Measurements from ENCODE around the gene PSMD13.
"Not testable (repeated sequence)": the region's sequence is repeated elsewhere in the genome, so short reads cannot be mapped to it uniquely, and the experiment has no call there.

PSMD13 gene

DNA sequence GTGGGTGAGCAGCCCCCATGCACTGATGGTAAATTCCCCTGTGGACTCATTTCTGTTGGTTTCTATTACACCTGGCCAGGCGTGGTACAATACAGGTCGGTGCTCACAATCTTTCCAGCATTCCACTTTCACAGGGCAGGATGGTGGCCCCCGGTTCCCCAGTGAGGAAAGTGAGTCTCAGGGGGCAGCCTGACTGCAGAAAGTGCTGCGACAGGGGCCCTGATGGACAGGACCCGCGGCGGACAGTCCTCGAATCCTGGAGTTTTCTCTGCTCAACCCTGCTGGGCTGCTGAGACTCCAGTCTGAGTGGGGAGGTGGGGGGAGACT is 49.1 kb downstream of the PSMD13 start:
- no peak overlapping the region for H3K4me3 ChIP-seq (ENCODE audit: low read depth, low read length)

DNA sequence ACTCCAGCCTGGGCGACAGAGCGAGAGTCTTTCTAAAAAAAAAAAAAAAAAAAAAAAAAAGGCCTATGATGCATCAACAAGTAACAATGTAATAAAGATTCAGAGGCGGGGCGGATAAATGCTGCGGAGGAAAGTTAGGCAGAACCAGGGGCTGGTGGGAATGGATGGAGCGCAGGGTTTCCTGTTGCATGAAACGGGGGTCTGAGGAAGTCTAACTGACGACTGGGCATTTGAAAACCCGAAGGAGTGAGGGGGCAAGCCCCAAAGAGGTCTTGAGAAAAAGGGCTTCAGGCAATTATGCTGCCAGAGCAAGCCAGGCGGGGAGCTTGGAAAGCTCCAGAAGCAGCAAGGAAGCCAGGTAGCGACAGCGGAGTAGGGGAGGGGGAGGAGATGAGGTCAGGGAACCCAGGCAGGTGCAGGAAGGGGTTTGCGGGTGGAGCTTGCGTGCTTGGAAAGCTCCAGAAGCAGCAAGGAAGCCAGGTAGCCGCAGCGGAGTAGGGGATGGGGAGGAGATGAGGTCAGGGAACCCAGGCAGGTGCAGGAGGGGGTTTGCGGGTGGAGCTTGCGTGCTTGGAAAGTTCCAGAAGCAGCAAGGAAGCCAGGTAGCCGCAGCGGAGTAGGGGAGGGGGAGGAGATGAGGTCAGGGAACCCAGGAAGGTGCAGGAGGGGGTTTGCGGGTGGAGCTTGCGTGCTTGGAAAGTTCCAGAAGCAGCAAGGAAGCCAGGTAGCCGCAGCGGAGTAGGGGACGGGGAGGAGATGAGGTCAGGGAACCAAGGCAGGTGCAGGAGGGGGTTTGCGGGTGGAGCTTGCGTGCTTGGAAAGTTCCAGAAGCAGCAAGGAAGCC is 50.4 kb downstream of the PSMD13 start:
- not testable (repeated sequence) for H3K4me3 ChIP-seq (ENCODE audit: low read depth, low read length)

- H3K4me3 ChIP-seq (ENCODE audit: low read depth, low read length) = peak overlapping the region; percentile 33
Observed at GRCh38 chr11:287821-288477, 51.2 kb downstream of the PSMD13 start.

- H3K4me3 ChIP-seq (ENCODE audit: low read depth, low read length) = peak within 1 kb of the TSS; percentile 33
Observed at GRCh38 chr11:288478-289397, 52.0 kb downstream of the PSMD13 start, which contains the start of gene PGGHG. Gene PGGHG (plus strand): TSS chr11:289126. CDS start chr11:289817, 691 bp downstream.

DNA sequence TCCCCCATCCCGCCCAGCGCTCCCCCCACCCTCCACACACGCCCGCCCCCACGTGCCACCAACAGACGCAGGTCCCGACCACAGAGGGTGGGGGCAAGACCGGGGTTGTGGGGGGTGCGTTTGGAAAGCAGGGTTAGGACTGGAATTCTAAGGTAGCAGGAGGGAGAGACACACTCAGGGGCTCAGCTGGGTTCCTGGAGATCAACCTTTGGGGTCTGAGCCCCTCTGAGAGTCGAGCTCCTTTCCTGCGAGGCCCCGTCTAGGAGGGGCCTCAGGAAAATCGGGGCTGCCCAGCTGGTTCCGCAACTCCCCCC is 52.6 kb downstream of the PSMD13 start:
- H3K4me3 ChIP-seq (ENCODE audit: low read depth, low read length) = no peak overlapping the region

DNA sequence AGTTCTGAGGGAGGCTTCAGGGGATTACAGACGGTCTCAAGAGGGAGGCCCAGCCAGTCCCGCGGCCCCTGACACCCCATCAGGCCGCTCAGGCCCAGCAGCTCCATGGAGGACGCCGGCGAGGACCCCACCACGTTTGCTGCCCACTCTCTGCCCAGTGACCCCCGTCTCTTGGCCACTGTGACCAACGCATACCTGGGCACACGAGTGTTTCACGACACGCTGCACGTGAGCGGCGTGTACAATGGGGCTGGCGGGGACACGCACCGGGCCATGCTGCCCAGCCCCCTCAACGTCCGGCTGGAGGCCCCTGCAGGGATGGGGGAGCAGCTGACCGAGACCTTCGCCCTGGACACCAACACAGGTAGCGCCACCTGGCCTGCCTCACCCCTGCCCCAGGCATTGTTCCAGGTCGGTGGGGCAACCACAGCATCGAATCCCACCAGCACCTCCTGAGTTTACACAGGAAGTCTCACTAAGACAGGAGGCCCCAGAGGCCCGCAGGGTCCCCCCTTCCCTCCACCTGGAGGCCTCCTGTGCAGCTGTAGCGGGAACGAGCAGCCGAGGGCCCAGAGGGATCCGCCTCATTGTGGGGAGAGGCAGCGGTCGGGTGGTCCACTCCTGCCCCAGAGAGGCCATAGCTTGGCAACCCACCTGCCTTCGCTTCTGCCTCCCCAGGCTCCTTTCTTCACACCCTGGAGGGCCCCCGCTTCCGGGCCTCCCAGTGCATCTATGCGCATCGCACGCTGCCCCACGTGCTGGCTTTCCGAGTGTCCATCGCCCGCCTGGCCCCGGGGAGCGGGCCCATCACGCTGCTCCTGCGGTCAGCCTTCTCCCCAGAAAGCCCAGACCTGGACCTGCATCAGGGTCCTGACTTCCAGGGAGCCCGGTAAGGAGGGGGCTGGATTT is 53.2 kb downstream of the PSMD13 start:
- H3K4me3 ChIP-seq (ENCODE audit: low read depth, low read length) = no peak overlapping the region

- no peak overlapping the region for H3K4me3 ChIP-seq (ENCODE audit: low read depth, low read length)
Observed at GRCh38 chr11:290621-291231, 54.0 kb downstream of the PSMD13 start.

GRCh38 chr11:291281-292210 is 54.8 kb downstream of the PSMD13 start:
- no peak overlapping the region for H3K4me3 ChIP-seq (ENCODE audit: low read depth, low read length)

- no peak overlapping the region for H3K4me3 ChIP-seq (ENCODE audit: low read depth, low read length)
Observed at GRCh38 chr11:292211-293121, 55.7 kb downstream of the PSMD13 start.

DNA sequence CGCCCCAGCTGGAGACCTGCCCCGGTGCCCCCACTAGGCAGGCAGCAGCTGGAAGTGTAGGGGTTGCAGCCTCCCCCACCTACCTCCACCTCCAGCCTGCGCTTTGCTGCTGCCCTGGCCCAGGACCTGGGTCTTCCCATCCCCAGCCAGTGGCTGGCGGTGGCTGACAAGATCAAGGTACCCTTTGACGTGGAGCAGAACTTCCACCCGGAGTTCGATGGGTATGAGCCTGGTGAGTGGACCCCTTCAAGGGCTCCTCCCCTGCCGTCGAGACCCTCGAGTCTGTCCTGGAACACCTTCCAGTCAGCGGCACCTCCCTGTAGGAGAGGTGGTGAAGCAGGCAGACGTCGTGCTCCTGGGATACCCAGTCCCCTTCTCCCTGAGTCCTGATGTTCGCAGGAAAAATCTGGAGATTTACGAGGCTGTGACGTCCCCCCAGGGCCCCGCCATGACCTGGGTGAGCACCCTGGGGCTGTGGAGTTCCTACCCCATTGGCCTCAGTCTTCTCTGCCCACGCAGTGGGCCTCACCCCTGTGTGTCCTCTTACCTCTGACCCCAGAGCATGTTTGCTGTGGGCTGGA is 56.6 kb downstream of the PSMD13 start:
- H3K4me3 ChIP-seq (ENCODE audit: low read depth, low read length) = no peak overlapping the region

- no peak overlapping the region for H3K4me3 ChIP-seq (ENCODE audit: low read depth, low read length)
Observed at GRCh38 chr11:293852-294661, 57.3 kb downstream of the PSMD13 start.

DNA sequence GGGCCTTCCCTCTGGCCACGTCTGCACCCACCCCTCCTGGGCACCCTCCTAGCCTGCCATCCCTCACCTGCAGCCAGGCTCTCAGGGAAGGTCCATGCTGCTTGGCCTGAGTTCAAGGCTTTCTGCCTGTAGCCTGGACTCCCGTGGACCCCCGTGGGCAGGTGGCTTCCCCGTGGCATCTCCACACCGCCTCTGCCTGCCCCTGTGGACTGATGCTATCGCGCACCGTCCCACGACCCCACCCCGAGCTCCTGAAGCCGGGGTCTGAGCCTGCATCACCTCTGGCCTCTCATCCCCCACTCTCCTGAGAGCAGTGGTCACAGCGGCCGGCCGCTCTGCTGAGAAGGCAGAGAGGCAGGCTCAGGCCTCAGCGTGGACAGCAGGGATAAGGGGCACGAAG is 58.0 kb downstream of the PSMD13 start:
- H3K4me3 ChIP-seq (ENCODE audit: low read depth, low read length) = no peak overlapping the region

GRCh38 chr11:295351-296170 is 58.8 kb downstream of the PSMD13 start:
- H3K4me3 ChIP-seq (ENCODE audit: low read depth, low read length) = no peak overlapping the region

- H3K4me3 ChIP-seq (ENCODE audit: low read depth, low read length) = no peak overlapping the region
Observed at GRCh38 chr11:296171-297050, 59.6 kb downstream of the PSMD13 start.

DNA sequence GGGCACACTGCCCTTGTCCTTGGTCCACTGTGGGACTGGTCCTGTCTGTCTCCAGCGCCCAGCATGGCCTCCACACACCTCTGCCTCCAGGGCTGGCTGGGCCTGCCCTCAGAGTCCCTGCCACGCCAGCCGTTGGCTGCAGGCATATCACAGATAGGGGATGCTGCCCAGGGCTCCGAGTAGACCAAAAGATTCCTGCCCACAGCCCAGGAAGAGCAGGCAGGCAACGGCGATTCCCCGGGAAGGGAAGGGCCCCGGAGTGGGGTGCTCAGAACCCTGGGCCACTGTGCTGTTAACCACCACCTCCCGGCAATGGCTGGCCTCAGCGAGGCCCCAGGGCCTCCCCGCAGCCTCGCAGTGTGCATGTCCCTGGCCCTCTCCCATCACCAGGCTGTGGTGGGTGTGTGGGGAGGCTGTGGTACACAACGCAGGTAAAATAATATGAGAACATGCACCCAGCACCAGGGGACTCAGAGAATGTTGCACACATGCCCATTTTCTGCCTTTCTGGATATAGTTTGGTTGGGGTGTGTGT is 60.3 kb downstream of the PSMD13 start:
- H3K4me3 ChIP-seq (ENCODE audit: low read depth, low read length) = no peak overlapping the region
